HG03064 (cell line): ENCODE data around the gene OR2M5.

ENCODE experiments used
- ATAC-seq: cut with Tn5 transposase; IDR thresholded peaks from one replicate; pipeline ENCODE4 v1.9.1; 2021; ENCODE audit warnings: low read depth; ENCODE audit not compliant: unreplicated experiment

The OR2M5 gene, protein sequence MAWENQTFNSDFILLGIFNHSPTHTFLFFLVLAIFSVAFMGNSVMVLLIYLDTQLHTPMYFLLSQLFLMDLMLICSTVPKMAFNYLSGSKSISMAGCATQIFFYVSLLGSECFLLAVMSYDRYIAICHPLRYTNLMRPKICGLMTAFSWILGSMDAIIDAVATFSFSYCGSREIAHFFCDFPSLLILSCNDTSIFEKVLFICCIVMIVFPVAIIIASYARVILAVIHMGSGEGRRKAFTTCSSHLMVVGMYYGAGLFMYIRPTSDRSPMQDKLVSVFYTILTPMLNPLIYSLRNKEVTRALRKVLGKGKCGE

DNA sequence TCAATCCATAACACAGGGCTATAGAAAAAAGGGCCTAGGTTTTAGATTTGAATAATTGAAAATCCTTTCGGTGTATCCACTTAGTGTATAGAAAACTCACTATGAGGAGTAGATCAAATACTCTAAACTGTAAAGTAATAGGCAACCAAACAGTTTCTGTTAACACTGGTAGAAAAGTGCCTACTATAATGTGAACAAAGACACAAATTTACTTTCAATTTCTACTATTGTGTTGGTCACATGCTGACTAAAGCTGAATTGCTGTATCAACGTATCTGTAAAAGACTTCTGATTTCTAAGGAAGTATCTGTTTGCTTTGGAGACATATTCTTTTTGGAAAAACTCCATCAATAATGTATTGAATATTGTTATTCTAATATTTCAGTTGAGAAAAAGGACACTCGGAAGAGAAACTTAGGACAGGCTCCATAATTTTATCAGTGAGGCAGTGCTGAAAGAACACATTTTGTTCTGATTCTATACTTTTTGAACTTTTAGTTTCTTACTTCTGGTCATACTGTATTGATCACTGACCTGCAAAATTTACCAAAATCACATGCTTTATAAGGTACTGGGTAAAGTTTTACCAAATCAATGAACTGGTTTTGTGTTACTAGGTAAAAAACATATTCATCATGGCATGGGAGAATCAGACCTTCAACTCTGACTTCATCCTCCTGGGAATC, at the start of gene OR2M5:
Gene OR2M5 (plus strand): TSS at position 636 of the 686 bp plus-strand sequence. CDS start 0 bp downstream, at position 636.
- ATAC-seq = no peak

DNA sequence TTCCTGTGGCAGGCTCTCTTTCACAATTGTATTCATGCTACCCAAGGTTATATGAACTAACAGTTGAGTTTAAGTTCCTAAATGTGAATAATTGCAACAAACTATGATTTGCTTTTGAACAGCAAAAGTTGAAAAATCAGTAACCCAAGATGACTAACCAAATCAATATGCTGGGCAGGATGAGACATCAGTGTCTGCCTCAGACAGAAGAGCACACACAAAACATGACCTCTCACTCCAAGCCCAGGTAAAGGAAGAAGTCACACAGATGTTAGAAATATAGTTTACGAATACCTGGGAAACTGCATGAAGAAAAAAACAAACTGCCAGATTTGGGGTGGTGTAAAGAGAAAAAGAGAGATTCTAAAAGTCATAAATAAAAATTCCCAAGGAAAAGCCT, 46.4 kb upstream of the OR2M5 start:
- no peak for ATAC-seq

DNA sequence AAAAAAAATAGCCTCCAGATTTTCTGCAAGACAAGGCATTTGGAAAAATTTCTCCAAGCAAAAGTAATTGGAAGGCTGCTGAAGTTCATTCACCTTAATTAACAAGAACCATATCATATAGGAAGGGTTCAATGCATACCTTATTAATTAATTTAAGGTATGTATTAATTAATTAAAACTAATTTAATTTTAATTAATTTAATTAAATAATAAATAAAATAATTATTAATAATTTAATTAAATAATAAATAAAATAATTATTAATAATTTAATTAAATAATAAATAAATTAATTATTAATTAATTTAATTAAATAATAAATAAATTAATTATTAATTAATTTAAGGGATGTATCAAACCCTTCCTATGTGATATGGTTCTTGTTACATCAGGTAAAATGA, 42.1 kb upstream of the OR2M5 start:
- no peak for ATAC-seq

DNA sequence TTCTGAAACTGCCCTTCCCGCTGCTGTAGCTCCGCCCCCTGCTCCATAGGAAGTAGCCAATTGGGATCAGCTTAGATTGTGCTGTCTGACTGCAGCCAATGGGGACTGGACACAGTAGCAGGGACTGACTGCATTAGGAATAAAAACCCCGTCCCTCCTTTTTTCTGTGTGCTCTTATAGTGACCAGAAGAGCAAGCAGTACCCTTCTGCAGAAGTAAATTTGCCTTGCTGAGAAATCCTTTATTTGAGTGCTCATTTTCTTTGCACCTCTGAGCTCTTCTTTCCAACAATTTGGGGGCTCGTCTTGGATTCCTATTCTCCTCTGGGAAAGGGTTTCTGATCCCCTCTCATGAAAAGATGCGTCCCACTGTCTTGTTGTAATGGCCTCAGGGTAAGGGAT, 33.8 kb upstream of the OR2M5 start:
- ATAC-seq = no peak

DNA sequence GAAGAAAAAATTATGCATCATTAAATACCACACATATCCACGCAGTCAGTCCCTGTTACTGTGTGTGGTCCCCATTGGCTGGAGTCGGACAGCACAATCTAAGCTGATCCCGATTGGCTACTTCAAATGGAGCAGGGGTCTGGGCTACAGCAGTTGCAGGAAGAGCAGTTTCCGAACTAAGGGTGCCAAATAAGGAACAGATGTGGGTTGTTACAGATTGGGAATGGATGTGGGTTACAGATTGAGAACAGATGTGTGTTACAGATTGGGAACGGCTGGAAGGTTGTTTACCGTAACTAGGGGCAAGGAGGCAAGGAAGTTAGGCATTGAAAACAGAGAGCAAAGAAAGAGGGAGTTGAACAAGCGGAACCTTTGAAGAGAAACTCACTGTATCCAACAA, 30.1 kb upstream of the OR2M5 start:
- ATAC-seq = no peak

DNA sequence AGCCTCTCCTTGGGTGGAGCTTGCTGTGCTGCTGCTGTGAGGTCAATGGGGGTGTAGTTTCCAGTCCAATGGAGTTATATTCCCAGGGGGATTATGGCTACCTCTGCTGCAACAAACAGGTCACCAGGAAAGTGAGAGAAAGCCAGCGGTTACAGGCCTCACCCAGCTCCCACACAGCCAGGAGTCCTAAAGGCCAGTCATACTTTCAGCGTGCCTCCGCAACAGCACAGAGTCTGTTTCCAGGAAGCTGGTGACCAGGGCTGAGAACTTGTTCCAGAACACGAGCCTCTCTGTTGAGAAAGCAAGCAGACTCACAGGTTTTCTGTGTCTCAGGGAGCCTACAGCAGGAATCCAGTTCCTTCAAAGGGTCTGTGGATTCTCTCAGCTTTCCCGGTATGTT, 17.3 kb upstream of the OR2M5 start:
- no peak for ATAC-seq

DNA sequence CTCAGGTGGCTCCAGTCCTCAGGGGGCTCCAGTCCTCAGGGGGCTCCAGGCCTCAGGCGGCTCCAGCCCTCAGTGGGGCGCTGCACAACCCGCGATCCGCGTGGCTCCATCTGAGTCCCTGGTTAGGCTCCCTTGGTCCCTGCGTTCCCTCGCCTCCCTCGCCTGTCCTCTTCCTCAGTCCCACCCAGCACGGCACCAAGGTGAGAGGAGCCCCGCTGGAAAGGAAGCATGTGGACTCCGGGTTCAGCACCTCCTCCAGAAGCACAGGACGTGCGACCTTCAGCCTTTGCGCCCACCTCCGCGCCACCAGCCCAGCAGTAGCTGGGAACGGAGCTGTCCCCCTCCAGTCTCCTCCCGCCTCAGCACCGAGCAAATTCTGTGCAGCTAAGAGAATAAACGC, 8.1 kb upstream of the OR2M5 start:
- ATAC-seq = no peak

DNA sequence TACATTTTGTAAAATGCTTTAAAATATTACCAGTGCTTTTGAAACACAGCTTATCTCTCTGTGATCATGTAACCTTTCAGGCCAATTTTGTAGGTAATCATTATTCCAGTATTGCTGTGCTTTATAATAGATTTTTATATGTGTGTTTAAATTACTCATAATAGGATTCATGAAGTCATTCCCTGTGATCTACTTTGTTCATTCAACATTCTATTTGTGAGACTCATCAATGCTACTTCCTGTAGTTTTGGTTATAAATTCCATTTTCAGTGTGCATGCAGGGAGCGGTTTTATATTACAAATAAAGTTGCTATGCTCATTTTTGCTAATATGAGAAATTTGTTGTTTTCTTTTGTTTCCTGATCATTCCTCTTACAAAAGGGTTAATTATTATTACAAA, 4.1 kb upstream of the OR2M5 start:
- ATAC-seq = no peak

DNA sequence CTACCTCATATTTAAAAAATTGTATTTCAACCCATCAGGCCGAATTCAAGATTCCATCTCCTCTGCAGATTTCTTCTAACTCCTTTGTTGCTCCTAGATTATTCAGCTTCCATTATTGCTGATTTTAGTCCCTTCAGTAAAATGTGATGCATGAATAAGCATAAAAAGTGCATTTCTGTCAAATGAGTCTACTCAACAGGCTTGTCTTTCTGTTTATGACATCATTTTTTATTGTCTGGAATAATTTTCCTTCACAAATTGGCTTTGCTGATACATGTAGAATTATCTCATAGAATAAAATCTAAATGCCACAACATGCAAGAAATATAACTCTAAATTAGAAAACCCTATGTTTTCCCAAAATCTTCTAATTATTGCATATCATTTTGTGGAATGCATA, 1.6 kb upstream of the OR2M5 start:
- ATAC-seq = no peak

DNA sequence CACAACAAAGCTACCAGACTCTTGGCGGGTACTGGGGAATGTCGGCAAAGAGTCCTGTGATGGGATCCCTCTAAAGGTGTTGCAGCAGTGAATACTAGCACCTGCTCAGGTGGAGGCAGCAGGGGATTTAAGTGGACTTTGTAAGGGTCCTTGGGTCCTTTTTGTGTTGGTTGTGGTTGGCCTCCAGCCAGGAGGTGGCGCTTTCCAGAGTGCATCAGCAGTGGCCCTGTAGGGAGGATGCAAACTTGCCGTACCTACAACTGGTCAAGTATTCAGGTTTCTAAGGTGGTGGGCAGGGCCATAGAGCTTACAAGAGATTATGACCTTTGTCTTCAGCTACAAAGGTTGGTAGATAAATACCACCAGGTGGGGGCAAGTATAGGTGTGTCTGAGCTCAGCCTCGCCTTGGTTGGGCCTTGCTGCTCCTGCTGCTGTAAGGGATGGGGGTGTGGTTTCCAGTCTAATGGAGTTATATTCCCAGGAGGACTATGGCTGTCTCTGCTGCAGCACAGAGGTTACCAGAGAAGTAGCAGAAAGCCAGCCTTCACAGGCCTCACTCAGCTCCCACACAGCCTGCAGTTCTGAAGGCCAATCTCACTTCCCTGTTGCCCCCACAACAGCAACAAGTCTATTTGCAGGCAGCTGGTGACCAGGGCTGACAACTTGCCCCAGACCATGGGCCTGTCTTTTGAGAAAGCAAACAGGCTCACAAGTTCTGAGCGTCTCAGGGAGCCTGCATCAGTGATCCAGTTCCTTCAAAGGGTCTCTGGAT, 7.3 kb downstream of the OR2M5 start:
- ATAC-seq = no peak

DNA sequence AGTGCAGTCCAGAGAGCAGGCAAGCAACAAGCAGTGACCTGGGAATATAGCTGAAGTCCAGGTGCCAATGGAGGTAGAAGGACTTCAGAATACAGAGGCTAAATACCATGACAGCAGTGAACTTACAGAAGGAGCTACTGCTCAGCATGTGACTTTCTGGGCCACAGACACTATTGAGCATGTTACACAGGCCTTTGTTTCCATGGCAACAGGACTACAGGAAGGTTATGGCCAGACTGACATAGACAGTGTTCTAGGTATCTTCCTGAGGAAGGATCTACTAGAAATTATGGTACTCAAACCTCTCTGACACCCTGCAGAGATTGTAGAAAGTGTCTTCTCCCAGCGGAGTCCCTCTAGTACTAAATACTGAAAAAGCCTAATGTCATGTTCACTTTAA, 11.0 kb downstream of the OR2M5 start:
- ATAC-seq = no peak

DNA sequence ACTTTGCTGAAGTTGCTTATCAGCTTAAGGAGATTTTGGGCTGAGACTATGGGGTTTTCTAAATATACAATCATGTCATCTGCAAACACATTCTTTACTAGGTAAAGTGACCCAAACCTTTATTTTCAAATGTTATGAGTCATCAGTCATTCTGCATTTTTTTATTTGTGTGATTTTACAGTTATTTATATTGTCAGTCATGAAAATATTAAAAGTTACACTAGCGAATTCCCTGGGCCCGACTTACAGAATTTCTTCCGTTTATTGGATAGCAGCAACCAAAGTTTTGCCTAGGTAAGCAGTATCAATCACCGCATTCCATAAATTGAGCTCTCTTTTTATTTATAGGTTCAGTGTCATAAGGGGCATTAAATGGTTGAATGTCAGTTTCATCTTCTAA, 13.8 kb downstream of the OR2M5 start:
- no peak for ATAC-seq

DNA sequence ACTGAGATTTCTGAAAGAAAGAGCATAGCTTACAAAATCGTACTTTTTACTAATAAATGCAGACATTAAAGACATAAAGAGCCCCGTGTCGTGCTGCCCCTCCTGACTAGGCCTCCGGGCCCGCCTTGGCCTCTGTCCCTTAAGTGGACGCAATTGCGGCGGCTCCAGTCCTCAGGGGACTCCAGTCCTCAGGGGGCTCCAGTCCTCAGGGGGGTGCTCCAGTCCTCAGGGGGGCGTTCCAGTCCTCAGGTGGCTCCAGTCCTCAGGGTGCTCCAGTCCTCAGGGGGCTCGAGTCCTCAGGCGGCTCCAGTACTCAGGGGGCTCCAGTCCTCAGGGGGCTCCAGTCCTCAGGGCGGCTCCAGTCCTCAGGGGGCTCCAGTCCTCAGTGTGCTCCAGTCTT, 19.1 kb downstream of the OR2M5 start:
- no peak for ATAC-seq

DNA sequence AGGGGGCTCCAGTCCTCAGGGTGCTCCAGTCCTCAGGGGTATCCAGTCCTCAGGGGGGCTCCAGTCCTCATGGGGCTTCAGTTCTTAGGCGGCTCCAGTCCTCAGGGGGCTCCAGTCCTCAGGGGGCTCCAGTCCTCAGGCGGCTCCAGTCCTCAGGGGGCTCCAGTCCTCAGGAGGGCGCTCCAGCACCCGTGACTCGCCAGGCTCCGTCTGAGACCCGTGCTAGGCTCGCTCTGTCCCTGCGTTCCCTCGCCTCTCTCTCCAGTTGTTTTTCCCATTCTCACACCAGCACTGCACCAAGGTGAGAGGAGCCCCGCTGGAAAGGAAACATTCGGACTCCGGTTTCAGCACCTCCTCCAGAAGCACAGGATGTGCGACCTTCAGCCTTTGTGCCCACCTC, 20.2 kb downstream of the OR2M5 start:
- no peak for ATAC-seq

DNA sequence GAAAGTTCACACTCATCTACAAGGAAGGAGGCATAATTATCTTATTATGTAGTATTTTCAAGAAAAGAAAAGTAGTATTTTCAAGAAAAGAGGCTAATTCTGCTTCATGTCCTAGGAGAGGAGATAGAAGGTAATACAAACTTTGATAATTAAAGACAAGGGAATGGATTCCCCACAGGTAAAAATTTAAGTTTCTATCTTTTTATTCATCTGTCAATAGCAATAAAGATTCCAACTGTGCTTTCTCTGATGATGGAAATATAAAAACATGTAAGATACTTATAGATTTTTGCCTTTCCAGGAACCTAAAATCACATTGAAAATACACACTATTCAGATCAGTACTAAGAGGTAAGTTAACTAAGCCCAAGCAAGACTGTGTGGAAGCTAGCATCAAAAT, 29.6 kb downstream of the OR2M5 start, which contains the start of gene OR2M2:
Gene OR2M2 (plus strand): TSS at position 301 of the 400 bp plus-strand sequence. CDS start 5,165 bp downstream, outside the sequence.
- no peak for ATAC-seq

DNA sequence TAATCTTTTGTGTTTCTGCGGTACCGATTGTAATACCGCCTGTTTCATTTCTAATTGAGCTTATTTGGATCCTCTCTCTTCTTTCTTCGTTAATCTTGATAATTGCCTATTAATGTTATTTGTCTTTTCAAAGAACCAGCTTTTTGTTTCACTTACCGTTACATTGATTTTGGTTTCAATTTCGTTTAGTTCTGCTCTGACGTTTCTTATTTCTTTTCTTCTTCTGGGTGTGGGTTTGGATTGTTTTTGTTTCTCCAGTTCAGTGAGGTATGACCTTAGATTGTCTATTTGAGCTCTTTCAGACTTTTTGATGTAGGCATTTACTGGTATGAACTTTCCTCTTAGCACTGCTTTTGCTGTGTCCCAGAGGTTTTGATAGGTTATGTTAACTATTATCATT, 39.0 kb downstream of the OR2M5 start:
- ATAC-seq = no peak

DNA sequence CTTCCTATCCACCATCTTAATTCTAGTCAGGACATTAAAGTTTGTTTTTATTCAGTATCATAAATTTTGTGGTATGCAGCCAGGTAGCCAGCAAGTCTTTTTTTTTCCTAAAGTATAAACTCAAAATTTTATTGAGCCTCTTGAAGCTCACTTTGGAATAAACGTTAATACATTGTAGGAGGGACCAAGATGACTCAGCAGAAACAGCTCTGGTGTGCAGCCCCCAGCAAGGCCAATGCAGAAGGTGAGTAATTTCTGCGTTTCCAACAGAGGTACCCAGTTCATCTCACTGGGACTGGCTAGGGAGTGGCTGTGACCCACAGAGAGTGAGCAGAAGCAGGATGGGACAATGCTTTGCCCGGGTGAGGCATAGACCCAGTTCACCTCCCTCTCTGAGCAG, 42.4 kb downstream of the OR2M5 start:
- no peak for ATAC-seq

DNA sequence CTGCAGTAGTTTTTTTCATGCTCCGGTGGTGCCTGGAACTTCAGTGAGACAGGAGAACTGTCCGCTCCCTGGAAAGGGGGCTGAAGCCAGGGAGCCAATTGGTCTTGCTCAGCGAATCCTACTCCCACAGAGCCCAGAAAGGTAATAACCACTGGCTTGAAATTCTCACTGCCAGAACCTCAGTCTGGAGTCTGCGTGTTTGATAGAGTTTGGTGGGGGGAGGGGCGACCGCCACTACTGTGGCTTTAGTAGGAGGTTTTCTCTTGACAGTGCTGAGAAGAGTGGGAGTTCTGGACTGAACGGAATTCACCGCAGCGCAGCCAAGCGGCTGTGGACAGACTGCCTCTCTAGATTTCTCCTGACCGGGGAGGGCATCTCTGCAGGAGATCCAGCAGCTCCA, 44.1 kb downstream of the OR2M5 start:
- ATAC-seq = no peak

DNA sequence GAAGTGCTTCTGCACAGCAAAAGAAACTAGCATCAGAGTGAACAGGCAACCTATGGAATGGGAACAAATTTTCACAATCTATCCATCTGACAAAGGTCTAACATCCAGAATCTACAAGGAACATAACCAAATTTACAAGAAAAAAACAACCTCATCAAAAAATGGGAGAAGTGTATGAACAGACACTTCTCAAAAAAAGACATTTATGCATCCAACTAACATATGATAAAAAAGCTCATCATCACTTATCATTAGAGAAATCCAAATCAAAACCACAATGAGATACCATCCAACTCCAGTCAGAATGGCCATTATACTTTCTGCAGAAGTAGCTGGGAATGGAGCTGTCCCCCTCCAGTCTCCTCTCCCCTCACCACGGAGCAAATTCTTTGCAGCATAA, 49.2 kb downstream of the OR2M5 start:
- ATAC-seq = no peak
